Transverse colon (tissue), 4 donors: Measurements from ENCODE around the gene ARRDC2. TPM values are rescaled to one million over a fixed set of nuclear protein-coding genes. Genes with fewer than 3 reads are reported as not detected.
A peak's percentile ranks its signal among the peaks of the same experiment; 100 is the strongest.

Experiments used
- DNase-seq: peaks from one replicate; pipeline ENCODE4 v3.0.0-alpha.2; 2019
- H3K27ac ChIP-seq, 4 donors: fragments of 200-600 bp; sonication (generic); 2 replicates each; pipeline ENCODE4 v1.5.1; 2016 to 2018; ENCODE audit warnings: inconsistent platforms in 4 of 4
- H3K27me3 ChIP-seq: fragments of 200-600 bp; sonication (generic); 2 replicates; pipeline ENCODE4 v1.5.1; 2017; ENCODE audit warnings: inconsistent platforms
- H3K36me3 ChIP-seq, 4 donors: fragments of 200-600 bp; sonication (generic); 2 replicates each; pipeline ENCODE4 v1.5.1; 2017 to 2019; ENCODE audit warnings: inconsistent platforms in 4 of 4
- H3K4me1 ChIP-seq, 4 donors: fragments of 200-600 bp; sonication (generic); 2 replicates each; pipeline ENCODE4 v1.5.1; 2017 to 2020; ENCODE audit warnings: inconsistent platforms in 4 of 4
- H3K4me3 ChIP-seq, 4 donors: fragments of 200-600 bp; sonication (generic); 1 replicate in 1 of 4; 2 replicates in 3 of 4; pipeline versions ENCODE4 v1.5.1 to v1.6.1; 2017 to 2019; ENCODE audit warnings: inconsistent platforms in 4 of 4
- H3K9me3 ChIP-seq, 2 donors: fragments of 200-600 bp; sonication (generic); 2 replicates each; pipeline ENCODE4 v1.5.1; 2017 to 2019; ENCODE audit warnings: inconsistent platforms in 2 of 2
- EP300 ChIP-seq: sonication (generic); formaldehyde crosslinking; IDR thresholded peaks from one replicate; pipeline ENCODE4 v1.6.1; 2017; ENCODE audit warnings: antibody characterized with exemption, low read depth
- POLR2A ChIP-seq: fragments of 450-650 bp; IDR thresholded peaks from one replicate; pipeline ENCODE4 v1.6.1; 2016; ENCODE audit warnings: antibody characterized with exemption, mild to moderate bottlenecking, moderate library complexity
- POLR2AphosphoS5 ChIP-seq, 3 donors: sonication (generic); formaldehyde crosslinking; IDR thresholded peaks; one replicate each; pipeline ENCODE4 v1.6.1; 2016; ENCODE audit warnings: antibody characterized with exemption in 3 of 3
- WGBS, 2 donors: methylation state at CpG; one replicate each; pipeline ENCODE4 v1.1.5; 2018; ENCODE audit warnings: low coverage in 1 of 2; 5-methylcytosine and 5-hydroxymethylcytosine counted together
- in situ Hi-C, 4 donors: fragments of 200-750 bp; cut with MboI; loops; one replicate each; pipeline versions ENCODE4 v1.15.0 to v1.15.1; 2017; ENCODE audit warnings: low sequenced_read_pairs in 3 of 4, low pct_ligation_motif_present in 1 of 4, low pct_unique_long_range_greater_than_20kb in 1 of 4
- intact Hi-C: fragments of 100-400 bp; cut with DNase I; formaldehyde crosslinking; loops from one replicate; pipeline ENCODE4 v1.15.1; 2023; ENCODE audit warnings: low total_unique reads
- total RNA-seq, 4 donors: library from RNA; depleted of rRNA; stranded (reverse); fragments of >200 nt; gene quantifications; one replicate each; pipeline ENCODE4 v1.1.0, GENCODE V29; 2016
- TF ChIP-seq, protein P1 (sequence below), 5 experiments: fragments of 200-600 bp in 3 of 5; fragments of 450-650 bp in 2 of 5; sonication (generic) in 3 of 5; IDR thresholded peaks; 1 replicate in 2 of 5; 2 replicates in 3 of 5; pipeline ENCODE4 v1.5.1; 2016 to 2017; ENCODE audit warnings: antibody characterized with exemption in 5 of 5, inconsistent platforms in 3 of 5, mild to moderate bottlenecking in 2 of 5, moderate library complexity in 1 of 5

Gene ARRDC2
- total RNA-seq, 4 donors from 2014 or later, result 28.9 to 69.6 (median 42.7) TPM

DNA sequence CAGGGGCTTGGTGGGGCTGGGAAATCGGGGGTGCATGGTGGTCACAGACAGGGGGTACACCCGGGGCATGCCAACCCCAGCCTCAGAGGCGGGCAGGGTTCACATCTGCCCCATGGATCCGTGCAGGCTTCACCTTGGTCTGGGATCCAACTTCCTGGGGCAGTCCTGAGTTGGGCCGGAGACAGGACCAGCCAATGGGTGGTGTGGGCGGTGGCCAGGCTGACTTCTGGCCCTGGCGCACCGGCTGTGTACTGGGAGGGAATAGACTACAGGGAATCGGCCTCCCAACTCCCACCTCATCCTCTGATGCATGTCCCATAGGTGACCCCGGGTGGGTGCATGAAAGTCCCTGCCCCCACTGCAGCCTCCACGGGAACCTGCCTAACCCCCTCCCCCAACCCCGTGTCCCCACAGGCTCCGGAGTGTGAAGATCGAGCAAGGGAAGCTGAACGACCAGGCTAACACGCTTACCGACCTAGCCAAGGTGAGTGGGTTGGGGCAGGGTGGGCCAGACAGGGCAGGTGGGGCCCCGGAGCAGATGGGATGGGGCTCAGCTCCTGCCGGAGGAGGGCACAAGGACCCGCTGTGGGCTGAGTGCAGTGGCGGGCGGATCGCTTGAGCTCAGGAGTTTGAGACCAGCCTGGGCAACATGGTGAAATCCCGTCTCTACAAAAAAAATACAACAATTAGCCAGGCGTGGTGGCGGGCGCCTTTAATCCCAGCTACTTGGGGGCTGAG, 14.7 kb upstream of the ARRDC2 start:
- no peaks in the 10 kb centered on the region for H3K9me3 ChIP-seq
- no peaks in the 10 kb centered on the region for H3K4me1 ChIP-seq
- WGBS, 2 donors, result 74 to 88% methylated on average over 8 to 27 of the region's 27 CpGs
- no peaks in the 10 kb centered on the region for H3K36me3 ChIP-seq
- peaks cover 13% of the 10 kb centered on the region for H3K27me3 ChIP-seq
- TF ChIP-seq EP300 (no peak), POLR2A (no peak), POLR2AphosphoS5 (IDR thresholded peaks at IDR 0.05) (no peak)
- TF ChIP-seq, protein P1, sequence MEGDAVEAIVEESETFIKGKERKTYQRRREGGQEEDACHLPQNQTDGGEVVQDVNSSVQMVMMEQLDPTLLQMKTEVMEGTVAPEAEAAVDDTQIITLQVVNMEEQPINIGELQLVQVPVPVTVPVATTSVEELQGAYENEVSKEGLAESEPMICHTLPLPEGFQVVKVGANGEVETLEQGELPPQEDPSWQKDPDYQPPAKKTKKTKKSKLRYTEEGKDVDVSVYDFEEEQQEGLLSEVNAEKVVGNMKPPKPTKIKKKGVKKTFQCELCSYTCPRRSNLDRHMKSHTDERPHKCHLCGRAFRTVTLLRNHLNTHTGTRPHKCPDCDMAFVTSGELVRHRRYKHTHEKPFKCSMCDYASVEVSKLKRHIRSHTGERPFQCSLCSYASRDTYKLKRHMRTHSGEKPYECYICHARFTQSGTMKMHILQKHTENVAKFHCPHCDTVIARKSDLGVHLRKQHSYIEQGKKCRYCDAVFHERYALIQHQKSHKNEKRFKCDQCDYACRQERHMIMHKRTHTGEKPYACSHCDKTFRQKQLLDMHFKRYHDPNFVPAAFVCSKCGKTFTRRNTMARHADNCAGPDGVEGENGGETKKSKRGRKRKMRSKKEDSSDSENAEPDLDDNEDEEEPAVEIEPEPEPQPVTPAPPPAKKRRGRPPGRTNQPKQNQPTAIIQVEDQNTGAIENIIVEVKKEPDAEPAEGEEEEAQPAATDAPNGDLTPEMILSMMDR (IDR thresholded peaks at IDR 0.05), result no peak
- no peak for DNase-seq
- no peak overlapping the region for H3K4me3 ChIP-seq
- no peak overlapping the region for H3K27ac ChIP-seq
- in situ Hi-C loops (loop anchor here (5.0 to 25.0 kb wide), 5 partner anchors 41 to 131 kb away; partner anchors contain the start of genes RPL18A (in 1 of the 4) and SLC5A5 (in 1 of the 4)), intact Hi-C loops (loop anchor here (10.0 kb wide), 1 partner anchor 138 kb away; the partner anchor contains the start of gene RPL18A)

DNA sequence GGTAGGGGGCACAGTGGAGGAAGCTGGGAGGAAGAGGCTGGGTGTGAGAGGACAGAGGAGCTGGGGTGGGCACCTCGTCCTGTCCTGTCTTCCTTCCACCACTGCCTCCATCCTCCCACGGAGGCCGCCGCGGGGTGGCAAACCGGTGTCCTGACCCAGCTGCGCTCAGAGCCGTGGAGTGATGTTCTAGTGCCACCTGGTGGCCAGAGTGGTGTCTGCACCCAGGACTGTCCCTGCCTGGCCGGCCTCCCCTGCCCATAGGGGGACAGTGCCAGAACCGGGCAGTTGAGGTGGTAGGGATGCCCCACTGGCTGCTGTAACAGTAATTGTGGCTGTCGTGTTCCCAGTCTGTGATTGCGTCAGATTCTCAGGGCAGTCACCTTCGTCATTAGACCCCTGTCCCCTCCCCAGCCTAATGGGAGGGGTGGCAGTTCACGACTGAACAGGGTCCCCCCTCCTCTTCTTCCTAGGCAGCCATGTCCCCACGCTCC, 11.1 kb upstream of the ARRDC2 start:
- Histone ChIP-seq H3K27me3 (peaks cover 13% of the 10 kb centered on the region), H3K4me1 (peaks cover 2 to 17% (median 12%) of the 10 kb centered on the region in 4 donors), H3K9me3 (no peaks in the 10 kb centered on the region), H3K4me3 (no peak overlapping the region), H3K36me3 (no peaks in the 10 kb centered on the region), H3K27ac (no peak overlapping the region)
- no peak for TF ChIP-seq EP300
- TF ChIP-seq, protein P1 (IDR thresholded peaks at IDR 0.05), result peak; percentile 97 to 99 (median 99)
- intact Hi-C loops, result loop anchor here (2.0 to 10.0 kb wide), 2 partner anchors 58 to 142 kb away; partner anchors contain the start of gene RPL18A
- in situ Hi-C loops, result loop anchor here in 3 of 4 donors (10.0 to 25.0 kb wide), 3 partner anchors 52 to 135 kb away; partner anchors contain the start of genes RPL18A (in 1 of the 3) and SLC5A5 (in 1 of the 3)
- peak; percentile 90 for DNase-seq
- 10% methylated on average over 15 of the region's 15 CpGs; no CpG with 5 or more reads in 1 of the 2 donors for WGBS, 2 donors

DNA sequence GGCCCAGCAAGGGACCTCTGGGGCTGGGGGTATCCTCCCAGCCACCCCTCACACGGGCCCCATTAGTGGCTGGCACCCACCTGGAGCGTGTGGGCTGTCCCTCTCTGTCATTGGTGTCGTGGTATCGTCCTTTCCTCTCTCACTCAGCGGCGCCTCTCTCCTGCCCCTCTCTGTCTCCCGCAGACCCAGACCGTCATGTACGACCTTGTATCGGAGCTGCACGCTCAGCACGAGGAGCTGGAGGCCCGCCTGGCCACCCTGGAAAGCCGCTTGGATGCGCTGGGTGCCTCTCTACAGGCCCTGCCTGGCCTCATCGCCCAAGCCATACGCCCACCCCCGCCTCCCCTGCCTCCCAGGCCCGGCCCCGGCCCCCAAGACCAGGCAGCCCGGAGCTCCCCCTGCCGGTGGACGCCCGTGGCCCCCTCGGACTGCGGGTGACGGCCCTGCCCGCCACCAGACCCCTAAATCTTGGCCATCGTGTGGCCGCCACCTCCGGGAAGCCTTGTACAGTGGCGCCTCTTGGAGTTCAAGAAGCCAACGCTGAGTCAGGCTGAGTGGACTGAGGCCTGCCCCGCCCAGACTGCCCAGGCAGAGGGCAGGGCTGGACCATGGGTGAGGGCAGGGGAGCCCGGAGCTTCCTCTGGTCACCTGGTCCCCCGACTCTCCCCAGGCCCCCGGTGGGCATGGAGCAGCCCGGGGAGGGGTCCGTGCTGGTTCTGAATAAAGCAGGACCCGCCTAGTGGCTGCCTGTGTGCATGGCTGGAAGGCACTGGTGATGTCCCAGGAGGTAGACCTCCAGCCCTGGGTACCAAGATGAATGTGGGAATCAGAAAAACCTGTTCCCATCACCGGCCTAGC, 9.8 kb upstream of the ARRDC2 start:
- in situ Hi-C loops (loop anchor here in 3 of 4 donors (10.0 to 25.0 kb wide), 3 partner anchors 53 to 136 kb away; partner anchors contain the start of genes RPL18A (in 1 of the 3) and SLC5A5 (in 1 of the 3)), intact Hi-C loops (loop anchor here (2.0 to 10.0 kb wide), 2 partner anchors 59 to 143 kb away; partner anchors contain the start of gene RPL18A)
- H3K4me3 ChIP-seq, result no peak overlapping the region
- peaks cover 13% of the 10 kb centered on the region for H3K27me3 ChIP-seq
- H3K4me1 ChIP-seq, result peaks cover 4 to 28% (median 19%) of the 10 kb centered on the region in 4 donors
- H3K27ac ChIP-seq, result no peak overlapping the region
- no peaks in the 10 kb centered on the region for H3K9me3 ChIP-seq
- DNase-seq, result peak; percentile 58
- H3K36me3 ChIP-seq, result no peaks in the 10 kb centered on the region
- TF ChIP-seq POLR2A, result no peak
- TF ChIP-seq, protein P1 (IDR thresholded peaks at IDR 0.05), result peak in 2 of 5 experiments; percentile 1 to 10
- no peak for TF ChIP-seq POLR2AphosphoS5 (IDR thresholded peaks at IDR 0.05)
- TF ChIP-seq EP300, result no peak
- WGBS, 2 donors, result 60 to 69% methylated on average over 6 to 35 of the region's 41 CpGs
